ENCODE data around the gene MMD. TPM values are rescaled to one million over a fixed set of nuclear protein-coding genes. Genes with fewer than 3 reads are reported as not detected.

Gene MMD
- total and polyA plus RNA-seq, 2 donors (not counting 1 experiment from before 2014, with no cell fraction given): 19.2 to 29.4 TPM

Other genes with a start within 250 kb of the MMD start
- gene HLF, start 156.9 kb downstream of the MMD start, total RNA-seq: not detected in 2 replicates
- gene HLF, start 156.9 kb downstream of the MMD start, polyA plus RNA-seq: 0.07 and 0.10 TPM in 2 replicates
- not detected in 2 replicates for gene SMIM36, start 89.6 kb upstream of the MMD start, total RNA-seq
- not detected in 2 replicates for gene SMIM36, start 89.6 kb upstream of the MMD start, polyA plus RNA-seq

Measured in B cell (primary cell).